WERI-Rb-1 (cell line): ENCODE measurements around the gene ERG.

Source experiments
- DNase-seq: peaks from one replicate; pipeline ENCODE4 v3.0.0-alpha.2; 2020
- H3K27ac ChIP-seq: fragments of 250-450 bp; sonication (Bioruptor Pico); 2 replicates; pipeline ENCODE4 v1.5.1; 2020; ENCODE audit warnings: mild to moderate bottlenecking, moderate library complexity
- H3K27me3 ChIP-seq: fragments of 250-450 bp; sonication (Bioruptor Pico); 2 replicates; pipeline ENCODE4 v1.5.1; 2021; ENCODE audit warnings: mild to moderate bottlenecking, low read depth, moderate library complexity; ENCODE audit not compliant: insufficient read depth, severe bottlenecking
- H3K36me3 ChIP-seq: fragments of 250-450 bp; sonication (Bioruptor Pico); 2 replicates; pipeline ENCODE4 v1.5.1; 2020; ENCODE audit warnings: mild to moderate bottlenecking, moderate library complexity
- H3K4me3 ChIP-seq: 2 replicates; pipeline ENCODE4 v1.5.1; 2011; ENCODE audit warnings: low read depth, mild to moderate bottlenecking, control low read depth, low read length
- H3K9me3 ChIP-seq: fragments of 250-450 bp; sonication (Bioruptor Pico); 2 replicates; pipeline ENCODE4 v1.5.1; 2021; ENCODE audit warnings: mild to moderate bottlenecking, moderate library complexity; ENCODE audit not compliant: severe bottlenecking
- CTCF ChIP-seq: IDR thresholded peaks from 2 replicates; pipeline ENCODE4 v1.5.1; 2011; ENCODE audit warnings: low read depth, mild to moderate bottlenecking, control low read depth, inconsistent platforms, low read length

ERG gene

DNA sequence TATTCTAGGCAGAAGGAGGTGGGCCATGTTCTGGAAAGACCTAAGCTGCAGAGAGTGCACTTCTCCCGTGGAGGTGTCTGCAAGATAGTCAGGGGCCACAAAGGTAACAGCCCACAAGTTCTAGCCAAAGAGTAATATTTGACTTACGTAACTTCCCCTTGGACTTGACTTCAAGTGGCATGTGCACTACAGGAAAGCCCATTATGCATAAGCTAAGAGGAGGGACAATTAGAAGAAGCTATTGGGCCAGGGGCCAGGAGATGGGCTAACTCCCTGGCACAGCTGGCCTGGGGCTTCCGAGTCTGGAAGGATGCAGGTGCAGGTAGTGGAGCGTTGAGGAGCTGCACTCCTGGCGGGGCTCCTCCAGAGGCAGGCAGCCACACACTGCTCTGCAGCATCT, 58.3 kb downstream of the ERG start:
- no peaks in the 10 kb centered on the region for H3K27me3 ChIP-seq
- TF ChIP-seq CTCF = no peak
- DNase-seq = no peak
- H3K9me3 ChIP-seq = peaks cover 8% of the 10 kb centered on the region
- no peak overlapping the region for H3K27ac ChIP-seq
- no peak overlapping the region for H3K4me3 ChIP-seq
- H3K36me3 ChIP-seq = no peaks in the 10 kb centered on the region

- TF ChIP-seq CTCF = no peak
- Histone ChIP-seq H3K27ac (no peak overlapping the region), H3K4me3 (no peak overlapping the region), H3K9me3 (peaks cover 8% of the 10 kb centered on the region), H3K36me3 (no peaks in the 10 kb centered on the region), H3K27me3 (no peaks in the 10 kb centered on the region)
- no peak for DNase-seq
These were observed 58.9 kb downstream of the ERG start for GRCh38 chr21:38439426-38439825.

GRCh38 chr21:38438462-38438893, 59.8 kb downstream of the ERG start:
- Histone ChIP-seq H3K36me3 (no peaks in the 10 kb centered on the region), H3K4me3 (no peak overlapping the region), H3K27me3 (no peaks in the 10 kb centered on the region), H3K27ac (no peak overlapping the region), H3K9me3 (peaks cover 8% of the 10 kb centered on the region)
- no peak for DNase-seq
- TF ChIP-seq CTCF = no peak

GRCh38 chr21:38436341-38436740, 61.9 kb downstream of the ERG start:
- no peak overlapping the region for H3K27ac ChIP-seq

DNA sequence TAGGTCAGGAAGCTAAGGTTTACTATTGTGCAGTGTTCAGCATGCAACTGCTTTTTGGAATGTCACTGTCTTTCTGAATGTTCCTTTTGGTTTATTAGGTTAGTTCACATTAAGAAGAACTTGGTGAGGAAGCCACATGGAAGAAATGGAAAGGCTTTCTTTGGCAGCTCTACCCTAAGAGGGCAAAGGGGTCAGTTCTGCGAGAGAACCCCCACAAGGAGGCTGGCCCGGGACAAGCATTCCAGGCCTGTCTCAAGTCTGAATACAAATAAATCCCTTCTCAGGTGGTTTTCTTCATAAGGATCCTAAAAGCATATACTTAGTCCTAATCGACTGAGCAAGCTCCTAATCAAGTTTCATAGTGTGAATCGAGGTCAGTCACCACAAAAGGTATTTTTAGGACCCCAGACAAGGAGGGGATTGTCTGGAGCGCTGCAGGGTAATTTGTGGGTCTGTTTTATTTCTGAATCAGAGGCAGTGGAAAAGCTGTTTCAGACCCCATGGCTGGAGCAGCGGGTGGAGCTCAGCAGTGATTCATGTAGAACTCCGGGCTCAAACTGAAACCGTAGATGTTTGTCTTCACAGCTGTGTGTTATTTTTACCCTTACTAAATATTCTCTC, 63.3 kb downstream of the ERG start:
- no peaks in the 10 kb centered on the region for H3K27me3 ChIP-seq
- H3K36me3 ChIP-seq = no peaks in the 10 kb centered on the region
- H3K4me3 ChIP-seq = no peak overlapping the region
- peak; percentile 41 for DNase-seq
- H3K9me3 ChIP-seq = peaks cover 13% of the 10 kb centered on the region
- TF ChIP-seq CTCF = no peak
- H3K27ac ChIP-seq = peak overlapping the region; percentile 31

More at GRCh38 chr21:38436341-38436740, 61.9 kb downstream of the ERG start:
- H3K36me3 ChIP-seq = no peaks in the 10 kb centered on the region
- DNase-seq = no peak
- no peak for TF ChIP-seq CTCF
- peaks cover 8% of the 10 kb centered on the region for H3K9me3 ChIP-seq
- H3K27me3 ChIP-seq = no peaks in the 10 kb centered on the region
- no peak overlapping the region for H3K4me3 ChIP-seq

GRCh38 chr21:38433471-38433870, 64.8 kb downstream of the ERG start:
- H3K36me3 ChIP-seq = no peaks in the 10 kb centered on the region
- peaks cover 17% of the 10 kb centered on the region for H3K9me3 ChIP-seq

More at GRCh38 chr21:38433471-38433870, 64.8 kb downstream of the ERG start:
- TF ChIP-seq CTCF = no peak
- no peak for DNase-seq
- H3K4me3 ChIP-seq = no peak overlapping the region
- no peaks in the 10 kb centered on the region for H3K27me3 ChIP-seq
- no peak overlapping the region for H3K27ac ChIP-seq
